WTC11 (cell line): Measurements from ENCODE around the gene CCDC3. TPM values are rescaled to one million over a fixed set of nuclear protein-coding genes. Genes with fewer than 3 reads are reported as not detected.

ENCODE experiments used
- ATAC-seq: fragments of 200-7000 bp; cut with Tn5 transposase; 2 replicates; pipeline ENCODE4 v1.10.0; 2021; ENCODE audit warnings: mild to moderate bottlenecking, moderate library complexity
- CTCF ChIA-PET: fragments of 300-600 bp; sonication (Branson Sonifier 250); formaldehyde crosslinking; loops from one replicate; lab custom pipeline; 2021; ENCODE audit warnings: antibody characterized with exemption; lab: Charles Lee
- POLR2A ChIA-PET: fragments of 350-600 bp; sonication (Branson Sonifier 250); formaldehyde crosslinking; loops from one replicate; lab custom pipeline; 2021; ENCODE audit warnings: antibody characterized with exemption; lab: Charles Lee
- DNase-seq: peaks from one replicate; pipeline ENCODE4 v3.0.0; 2021; ENCODE audit warnings: low spot score
- H3K27ac Mint-ChIP-seq: 2 replicates; pipeline ENCODE4 v1.8.0; 2021; ENCODE audit warnings: mixed read lengths
- H3K27me3 Mint-ChIP-seq: 2 replicates; pipeline ENCODE4 v1.8.0; 2021; ENCODE audit warnings: low read depth, mild to moderate bottlenecking, moderate library complexity, mixed read lengths
- H3K36me3 Mint-ChIP-seq: 2 replicates; pipeline ENCODE4 v1.8.0; 2021; ENCODE audit warnings: mixed read lengths
- H3K4me1 Mint-ChIP-seq: 2 replicates; pipeline ENCODE4 v1.8.0; 2022; ENCODE audit warnings: mixed read lengths
- H3K4me3 Mint-ChIP-seq: 2 replicates; pipeline ENCODE4 v1.8.0; 2021; ENCODE audit warnings: mild to moderate bottlenecking, moderate library complexity, mixed read lengths
- H3K9me3 Mint-ChIP-seq: 2 replicates; pipeline ENCODE4 v1.8.0; 2021; ENCODE audit warnings: mixed read lengths
- AFF4 ChIP-seq: sonication (generic); formaldehyde crosslinking; IDR thresholded peaks from 2 replicates; pipeline ENCODE4 v1.8.1; 2023; ENCODE audit warnings: mild to moderate bottlenecking, missing genetic modification reagents, borderline replicate concordance
- ATF3 ChIP-seq: sonication (generic); formaldehyde crosslinking; conservative IDR thresholded peaks from 2 replicates; pipeline ENCODE4 v1.8.1; 2022; ENCODE audit warnings: mild to moderate bottlenecking, missing genetic modification reagents
- CBFB ChIP-seq: sonication (generic); formaldehyde crosslinking; IDR thresholded peaks from 2 replicates; pipeline ENCODE4 v1.8.1; 2022; ENCODE audit warnings: mild to moderate bottlenecking, low read depth, missing genetic modification reagents
- CREM ChIP-seq: sonication (generic); formaldehyde crosslinking; IDR thresholded peaks from 2 replicates; pipeline ENCODE4 v1.8.1; 2022; ENCODE audit warnings: mild to moderate bottlenecking, missing genetic modification reagents, moderate library complexity
- EMX1 ChIP-seq: fragments of 250-450 bp; sonication (Bioruptor Pico); IDR thresholded peaks from 2 replicates; pipeline ENCODE4 v1.8.0; 2021; ENCODE audit warnings: mild to moderate bottlenecking
- ERG ChIP-seq: fragments of 250-450 bp; sonication (Bioruptor Pico); IDR thresholded peaks from 2 replicates; pipeline ENCODE4 v1.8.0; 2021; ENCODE audit warnings: mild to moderate bottlenecking
- ETV6 ChIP-seq: sonication (generic); formaldehyde crosslinking; IDR thresholded peaks from 2 replicates; pipeline ENCODE4 v1.8.1; 2022; ENCODE audit warnings: mild to moderate bottlenecking, missing genetic modification reagents
- IRF1 ChIP-seq: sonication (generic); formaldehyde crosslinking; IDR thresholded peaks from 2 replicates; pipeline ENCODE4 v1.8.0; 2023; ENCODE audit warnings: missing genetic modification reagents
- NR1H2 ChIP-seq: sonication (generic); formaldehyde crosslinking; IDR thresholded peaks from 2 replicates; pipeline ENCODE4 v1.9.0; 2021; ENCODE audit warnings: mild to moderate bottlenecking, moderate library complexity, missing genetic modification reagents
- SMAD3 ChIP-seq: sonication (generic); formaldehyde crosslinking; IDR thresholded peaks from 2 replicates; pipeline ENCODE4 v1.8.0; 2022; ENCODE audit warnings: missing genetic modification reagents, mild to moderate bottlenecking, borderline replicate concordance
- STAT6 ChIP-seq: sonication (generic); formaldehyde crosslinking; conservative IDR thresholded peaks from 2 replicates; pipeline ENCODE4 v1.8.1; 2023; ENCODE audit warnings: mild to moderate bottlenecking, low read depth, missing genetic modification reagents, moderate library complexity
- TCF7 ChIP-seq: sonication (generic); formaldehyde crosslinking; IDR thresholded peaks from 2 replicates; pipeline ENCODE4 v1.8.0; 2022; ENCODE audit warnings: mild to moderate bottlenecking, low read depth, missing genetic modification reagents, moderate library complexity
- USF1 ChIP-seq: sonication (generic); formaldehyde crosslinking; IDR thresholded peaks from 2 replicates; pipeline ENCODE4 v1.8.0; 2022; ENCODE audit warnings: mild to moderate bottlenecking, missing genetic modification reagents
- ZBTB21 ChIP-seq: sonication (generic); formaldehyde crosslinking; IDR thresholded peaks from 2 replicates; pipeline ENCODE4 v1.8.1; 2023; ENCODE audit warnings: mild to moderate bottlenecking, missing genetic modification reagents, borderline replicate concordance
- ZNF121 ChIP-seq: sonication (generic); formaldehyde crosslinking; IDR thresholded peaks from 2 replicates; pipeline ENCODE4 v1.8.0; 2023; ENCODE audit warnings: missing genetic modification reagents
- ZNF219 ChIP-seq: sonication (generic); formaldehyde crosslinking; IDR thresholded peaks from 2 replicates; pipeline ENCODE4 v1.8.0; 2023; ENCODE audit warnings: missing genetic modification reagents, mild to moderate bottlenecking, borderline replicate concordance
- ZNF263 ChIP-seq: sonication (generic); formaldehyde crosslinking; IDR thresholded peaks from 2 replicates; pipeline ENCODE4 v1.8.1; 2022; ENCODE audit warnings: low read depth, mild to moderate bottlenecking, moderate library complexity, missing genetic modification reagents
- ZNF532 ChIP-seq: fragments of 250-450 bp; sonication (Bioruptor Pico); IDR thresholded peaks from 2 replicates; pipeline ENCODE4 v1.9.0; 2021; ENCODE audit warnings: mild to moderate bottlenecking, borderline replicate concordance
- ZSCAN18 ChIP-seq: fragments of 250-450 bp; sonication (Bioruptor Pico); IDR thresholded peaks from 2 replicates; pipeline ENCODE4 v2.1.2; 2022; ENCODE audit warnings: mild to moderate bottlenecking, moderate library complexity
- total RNA-seq: library from RNA; stranded (reverse); gene quantifications from 3 replicates; pipeline ENCODE4 v1.2.3, GENCODE V29; 2021

Gene CCDC3
- total RNA-seq, 1 experiment from 2014 or later: 3.5 TPM

GRCh38 chr10:12957081-12957480 lies 44.4 kb downstream of the CCDC3 start:
- Mint-ChIP-seq H3K4me1 (no peaks in the 10 kb centered on the region), H3K27ac (no peak overlapping the region), H3K27me3 (peaks cover 10% of the 10 kb centered on the region), H3K36me3 (peaks cover 54% of the 10 kb centered on the region), H3K9me3 (peaks cover 62% of the 10 kb centered on the region), H3K4me3 (no peak overlapping the region)
- DNase-seq (no peak), ATAC-seq (no peak)
- TF ChIP-seq AFF4 (CRISPR knock-in tag): no peak
- TF ChIP-seq USF1 (CRISPR knock-in tag): no peak
- TF ChIP-seq ETV6 (CRISPR knock-in tag): no peak
- TF ChIP-seq ZNF532 (CRISPR knock-in tag): no peak
- no peak for TF ChIP-seq NR1H2 (CRISPR knock-in tag)
- TF ChIP-seq SMAD3 (CRISPR knock-in tag): no peak
- no peak for TF ChIP-seq IRF1 (CRISPR knock-in tag)
- TF ChIP-seq CREM: no peak
- TF ChIP-seq ZBTB21 (CRISPR knock-in tag): no peak
- TF ChIP-seq STAT6 (CRISPR knock-in tag): no peak
- TF ChIP-seq TCF7 (CRISPR knock-in tag): no peak
- TF ChIP-seq ZNF121 (CRISPR knock-in tag): no peak
- TF ChIP-seq CBFB (CRISPR knock-in tag): no peak
- no peak for TF ChIP-seq ERG (CRISPR knock-in tag)
- no peak for TF ChIP-seq ATF3
- TF ChIP-seq ZSCAN18 (CRISPR knock-in tag): no peak
- no peak for TF ChIP-seq ZNF219 (CRISPR knock-in tag)
- no peak for TF ChIP-seq EMX1
- no peak for TF ChIP-seq ZNF263 (CRISPR knock-in tag)
- CTCF ChIA-PET: interaction anchor here (1.0 kb wide), 1 partner anchor 126 kb away, joined by 3 read pairs; no protein-coding TSS in a partner anchor
- POLR2A ChIA-PET: no interaction called here
